Cardiac fibroblast (primary cell): ENCODE results near the gene FUNDC1.

Experiments used
- DNase-seq, 2 donors: peaks; one replicate each; pipeline versions ENCODE4 v3.0.0 to v3.0.0-alpha.2; 2010; ENCODE audit warnings: low read depth in 2 of 2
- H3K4me3 ChIP-seq, 2 donors: replicated peaks in 1 of 2; 1 replicate in 1 of 2; 2 replicates in 1 of 2; pipeline ENCODE4 v1.5.1; 2011; ENCODE audit warnings: low read depth in 2 of 2, low read length in 2 of 2, mild to moderate bottlenecking in 2 of 2, moderate library complexity in 1 of 2
- TF ChIP-seq, protein P1 (sequence below): IDR thresholded peaks from one replicate; pipeline ENCODE4 v1.5.1; 2011; ENCODE audit warnings: low read depth, mild to moderate bottlenecking, low read length, inconsistent platforms

The FUNDC1 gene

DNA sequence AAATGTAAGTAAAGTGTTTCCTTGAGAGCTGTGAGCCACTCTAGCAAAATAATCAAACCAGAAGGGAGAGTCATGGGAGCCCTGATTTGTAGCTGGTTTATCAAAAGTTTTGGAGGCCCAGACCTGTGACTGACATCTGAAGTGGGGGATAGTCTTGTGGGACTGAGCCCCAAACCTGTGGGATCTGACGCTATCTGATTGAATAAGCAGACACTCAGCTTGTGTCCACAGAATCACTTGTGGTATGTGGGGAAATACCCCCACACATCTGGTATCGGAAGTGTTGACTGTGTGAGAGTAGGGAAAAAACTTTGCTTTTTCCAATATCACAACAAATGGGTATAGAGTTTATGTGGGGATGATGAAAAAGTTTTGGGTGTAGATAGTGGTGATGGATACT is 35.4 kb downstream of the FUNDC1 start:
- no peak overlapping the region for H3K4me3 ChIP-seq
- no peak for DNase-seq
- TF ChIP-seq, protein P1, sequence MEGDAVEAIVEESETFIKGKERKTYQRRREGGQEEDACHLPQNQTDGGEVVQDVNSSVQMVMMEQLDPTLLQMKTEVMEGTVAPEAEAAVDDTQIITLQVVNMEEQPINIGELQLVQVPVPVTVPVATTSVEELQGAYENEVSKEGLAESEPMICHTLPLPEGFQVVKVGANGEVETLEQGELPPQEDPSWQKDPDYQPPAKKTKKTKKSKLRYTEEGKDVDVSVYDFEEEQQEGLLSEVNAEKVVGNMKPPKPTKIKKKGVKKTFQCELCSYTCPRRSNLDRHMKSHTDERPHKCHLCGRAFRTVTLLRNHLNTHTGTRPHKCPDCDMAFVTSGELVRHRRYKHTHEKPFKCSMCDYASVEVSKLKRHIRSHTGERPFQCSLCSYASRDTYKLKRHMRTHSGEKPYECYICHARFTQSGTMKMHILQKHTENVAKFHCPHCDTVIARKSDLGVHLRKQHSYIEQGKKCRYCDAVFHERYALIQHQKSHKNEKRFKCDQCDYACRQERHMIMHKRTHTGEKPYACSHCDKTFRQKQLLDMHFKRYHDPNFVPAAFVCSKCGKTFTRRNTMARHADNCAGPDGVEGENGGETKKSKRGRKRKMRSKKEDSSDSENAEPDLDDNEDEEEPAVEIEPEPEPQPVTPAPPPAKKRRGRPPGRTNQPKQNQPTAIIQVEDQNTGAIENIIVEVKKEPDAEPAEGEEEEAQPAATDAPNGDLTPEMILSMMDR = no peak

DNA sequence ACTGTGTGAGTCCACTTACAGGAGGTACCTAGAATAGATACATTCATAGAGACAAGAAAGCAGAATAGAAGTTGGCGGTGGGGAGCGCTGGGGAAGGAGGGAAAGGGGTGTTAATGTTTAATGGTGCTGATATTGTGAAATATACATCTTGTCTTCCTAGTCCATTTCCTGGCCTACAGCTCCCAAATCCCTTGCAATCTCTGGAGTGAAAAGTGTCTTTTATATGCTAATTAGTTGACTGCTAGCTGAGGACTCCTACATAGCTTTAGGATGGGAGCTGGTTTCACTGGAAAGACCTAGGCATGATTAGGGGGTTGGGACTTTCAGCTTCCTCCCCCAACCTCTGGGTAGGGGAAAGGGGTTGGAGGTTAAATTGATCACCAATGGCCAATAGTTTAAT is 36.0 kb downstream of the FUNDC1 start:
- TF ChIP-seq, protein P1 = no peak
- DNase-seq = no peak
- no peak overlapping the region for H3K4me3 ChIP-seq

DNA sequence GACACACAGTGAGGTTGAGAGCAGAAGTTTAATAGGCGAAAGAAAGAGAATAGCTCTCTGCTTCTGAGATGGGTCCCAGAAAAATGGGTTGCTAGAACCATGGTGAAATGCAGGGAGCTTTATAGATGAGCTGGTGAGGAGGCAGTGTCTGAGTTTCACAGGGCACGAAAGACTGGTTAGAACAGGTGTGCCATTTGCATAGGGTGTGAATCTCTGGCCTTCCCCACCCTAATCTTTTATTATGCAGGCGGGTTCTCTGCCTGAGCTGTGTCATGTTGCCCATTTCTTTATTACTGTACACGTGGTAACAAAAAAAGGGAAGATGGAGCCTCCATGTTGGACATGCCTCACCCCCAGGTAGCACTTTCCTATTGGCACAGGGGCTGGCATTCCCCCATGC is 39.1 kb downstream of the FUNDC1 start:
- DNase-seq = no peak
- TF ChIP-seq, protein P1 = no peak
- H3K4me3 ChIP-seq = no peak overlapping the region

DNA sequence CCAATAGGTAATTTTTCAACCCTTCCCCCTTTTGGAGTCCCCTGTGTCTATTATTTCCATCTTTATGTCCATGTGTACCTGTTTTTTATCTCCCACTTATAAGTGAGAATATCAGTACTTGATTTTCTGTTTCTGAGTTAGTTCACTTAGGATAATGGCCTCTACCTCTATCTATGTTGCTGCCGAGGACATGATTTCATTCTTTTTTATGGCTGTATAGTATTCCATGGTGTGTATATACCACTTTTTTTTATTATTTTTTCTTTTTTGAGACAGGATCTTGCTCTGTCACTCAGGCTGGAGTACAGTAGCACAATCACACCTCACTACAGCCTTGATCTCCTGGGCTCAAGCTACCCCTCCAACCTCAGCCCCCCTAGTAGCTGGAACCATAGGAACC is 47.6 kb downstream of the FUNDC1 start:
- DNase-seq = no peak
- H3K4me3 ChIP-seq = no peak overlapping the region
- TF ChIP-seq, protein P1 = no peak

DNA sequence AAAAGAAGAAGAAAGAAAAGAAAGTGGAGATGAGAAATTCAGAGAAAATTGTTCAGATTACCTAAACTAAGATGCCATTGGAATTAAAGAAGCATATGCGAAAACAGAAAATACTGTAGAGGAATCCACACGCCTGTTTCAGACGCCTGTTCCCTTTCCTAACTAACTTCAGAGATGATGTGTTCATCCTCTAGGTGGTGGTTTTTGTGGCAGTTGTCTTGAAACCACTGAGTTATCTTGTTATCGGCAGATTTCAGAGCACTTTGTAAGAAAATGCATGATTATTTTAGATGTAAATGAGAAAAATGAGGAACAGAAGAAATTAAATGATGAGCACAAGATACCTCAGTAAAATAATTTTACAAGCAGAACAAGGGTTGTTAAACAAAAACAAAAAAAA is 48.3 kb downstream of the FUNDC1 start:
- no peak overlapping the region for H3K4me3 ChIP-seq
- DNase-seq = no peak
- TF ChIP-seq, protein P1 = no peak

DNA sequence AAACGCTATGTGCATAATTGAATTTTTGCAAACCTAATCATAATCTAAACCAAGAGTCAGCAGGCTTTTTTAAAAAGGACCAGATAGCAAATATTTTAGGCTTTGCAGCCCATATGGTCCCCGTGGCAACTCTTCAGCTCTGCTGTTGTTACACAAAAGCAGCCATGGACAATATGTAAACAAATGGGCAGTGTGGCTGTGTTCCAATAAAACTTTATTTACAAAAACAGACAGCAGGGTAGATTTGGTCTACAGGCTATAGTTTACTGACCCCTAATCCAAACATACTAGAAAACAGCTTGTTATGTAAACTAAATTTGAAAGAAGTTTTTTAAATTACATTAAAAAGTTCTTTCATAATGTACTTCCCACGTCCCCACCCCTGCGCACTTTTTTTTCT is 53.1 kb downstream of the FUNDC1 start:
- TF ChIP-seq, protein P1 = no peak
- DNase-seq = no peak
- H3K4me3 ChIP-seq = no peak overlapping the region

DNA sequence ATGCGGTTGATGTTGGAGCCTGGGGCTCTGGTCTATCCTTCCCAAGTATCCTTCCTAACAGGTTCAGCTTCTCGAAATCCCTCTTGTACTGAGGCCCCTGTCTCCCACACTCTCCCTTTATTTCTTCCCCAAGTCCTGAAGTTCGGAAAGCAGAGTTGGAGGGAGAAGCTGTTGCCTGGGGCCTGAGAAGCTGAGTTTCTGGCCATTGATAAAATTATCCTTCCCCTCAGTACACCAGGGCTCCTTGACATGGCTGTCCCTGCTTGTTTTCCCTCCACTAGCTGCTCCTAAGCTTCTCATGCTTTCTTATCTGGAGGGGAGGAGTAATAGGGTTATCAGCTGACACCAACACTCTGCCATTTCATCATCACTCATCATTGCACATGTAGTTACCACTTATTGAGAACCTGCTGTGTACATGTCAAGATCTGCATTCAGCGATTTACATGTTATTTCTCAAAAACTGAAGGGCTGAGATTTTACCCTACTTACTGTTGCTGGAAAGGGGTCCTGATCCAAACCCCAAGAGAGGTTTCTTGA is 58.0 kb downstream of the FUNDC1 start:
- TF ChIP-seq, protein P1 = no peak
- H3K4me3 ChIP-seq = no peak overlapping the region
- no peak for DNase-seq
